HG03025 (cell line): ENCODE data around the gene TMEM240.
"Not testable (repeated sequence)": the region's sequence is repeated elsewhere in the genome, so short reads cannot be mapped to it uniquely, and the experiment has no call there.

Experiments used
- ATAC-seq: cut with Tn5 transposase; IDR thresholded peaks from one replicate; pipeline ENCODE4 v1.9.1; 2021; ENCODE audit warnings: mild to moderate bottlenecking, moderate library complexity; ENCODE audit not compliant: unreplicated experiment, low FRiP score

TMEM240 gene

GRCh38 chr1:1541956-1542765 is 1.7 kb upstream of the TMEM240 start:
- ATAC-seq: no peak

GRCh38 chr1:1540818-1541628 is 599 bp upstream of the TMEM240 start:
- no peak for ATAC-seq

GRCh38 chr1:1539310-1540089 is 924 bp downstream of the TMEM240 start:
- ATAC-seq: no peak

GRCh38 chr1:1538989-1539309 is 1.5 kb downstream of the TMEM240 start:
- ATAC-seq: no peak

DNA sequence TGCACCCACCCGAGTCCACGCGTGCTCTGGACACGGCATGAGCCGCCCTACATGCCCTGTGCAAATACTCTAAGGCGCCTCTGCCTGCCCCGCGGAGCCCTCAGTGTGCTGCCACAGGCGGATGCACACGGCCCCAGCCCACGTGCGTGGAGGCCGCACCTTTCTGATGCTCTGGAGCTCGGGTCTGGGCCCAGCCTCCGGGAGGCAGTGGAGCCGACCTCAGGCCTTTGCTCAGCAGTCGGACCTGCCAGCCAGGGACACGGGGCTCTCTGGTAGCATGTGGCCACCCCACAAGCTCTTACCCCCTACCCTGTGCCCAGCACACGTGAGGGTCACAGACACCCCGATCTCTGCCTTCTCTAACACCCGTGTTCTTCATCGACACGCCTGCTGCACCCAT is 2.1 kb downstream of the TMEM240 start:
- ATAC-seq: no peak

DNA sequence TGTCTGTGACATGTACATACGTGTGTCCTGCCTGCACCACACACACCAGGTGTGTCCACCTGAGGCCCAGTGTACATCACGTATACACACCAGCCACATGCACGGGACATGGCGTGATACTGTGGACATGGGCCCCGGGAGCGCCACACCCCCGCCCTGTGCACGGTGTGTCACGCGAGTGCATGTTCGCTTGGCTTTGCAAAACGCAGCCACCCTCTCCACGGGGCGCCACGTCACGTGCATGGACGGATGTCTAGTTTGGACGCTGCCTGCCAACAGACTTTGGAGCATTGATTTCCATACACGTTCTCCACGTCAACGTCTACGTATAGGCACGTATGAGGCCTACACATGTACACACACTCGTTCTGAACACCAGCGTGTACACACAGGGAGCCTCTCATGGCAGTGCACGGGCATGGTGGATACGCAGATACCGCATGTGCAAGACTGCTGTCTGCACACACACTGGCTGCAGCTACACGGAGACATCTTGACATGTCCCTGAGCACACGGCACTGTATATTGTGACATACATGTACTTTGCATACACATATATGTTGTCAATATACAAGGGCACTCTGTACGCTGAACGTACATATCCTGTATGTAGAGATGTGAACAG is 2.7 kb downstream of the TMEM240 start:
- no peak for ATAC-seq

DNA sequence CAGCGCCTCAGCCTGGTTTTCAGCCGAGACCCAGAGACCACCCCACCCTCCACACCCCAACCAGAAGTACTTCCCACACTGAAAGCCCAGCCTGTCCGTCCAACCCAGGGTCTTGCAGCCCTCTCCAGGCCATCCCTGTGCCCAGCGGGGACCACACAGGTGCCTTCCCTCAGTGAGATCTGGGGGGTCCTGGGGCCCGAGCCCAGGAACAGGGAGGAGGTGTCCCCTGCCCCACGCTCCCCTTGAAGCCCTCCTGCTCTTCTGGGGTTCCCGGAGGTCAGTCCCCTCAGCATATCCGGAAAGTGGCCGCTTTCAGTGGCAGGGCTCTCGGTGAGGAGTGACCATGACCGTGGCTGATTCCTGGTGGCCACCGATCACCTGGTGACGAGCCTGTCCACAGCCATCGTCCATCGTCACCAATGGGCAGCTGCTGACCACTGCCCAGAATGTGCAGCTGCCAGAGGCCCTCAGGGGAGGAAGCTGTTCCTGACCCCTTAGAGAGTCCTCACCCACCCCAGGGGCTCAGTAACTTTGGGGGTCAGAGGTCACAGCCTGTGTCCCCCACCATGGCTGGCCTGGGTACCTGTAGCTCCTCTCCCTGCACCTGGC is 3.4 kb downstream of the TMEM240 start:
- ATAC-seq: no peak

- no peak for ATAC-seq
These were observed 4.1 kb downstream of the TMEM240 start for GRCh38 chr1:1536019-1536937.

GRCh38 chr1:1535201-1536018 is 5.0 kb downstream of the TMEM240 start:
- ATAC-seq: no peak

DNA sequence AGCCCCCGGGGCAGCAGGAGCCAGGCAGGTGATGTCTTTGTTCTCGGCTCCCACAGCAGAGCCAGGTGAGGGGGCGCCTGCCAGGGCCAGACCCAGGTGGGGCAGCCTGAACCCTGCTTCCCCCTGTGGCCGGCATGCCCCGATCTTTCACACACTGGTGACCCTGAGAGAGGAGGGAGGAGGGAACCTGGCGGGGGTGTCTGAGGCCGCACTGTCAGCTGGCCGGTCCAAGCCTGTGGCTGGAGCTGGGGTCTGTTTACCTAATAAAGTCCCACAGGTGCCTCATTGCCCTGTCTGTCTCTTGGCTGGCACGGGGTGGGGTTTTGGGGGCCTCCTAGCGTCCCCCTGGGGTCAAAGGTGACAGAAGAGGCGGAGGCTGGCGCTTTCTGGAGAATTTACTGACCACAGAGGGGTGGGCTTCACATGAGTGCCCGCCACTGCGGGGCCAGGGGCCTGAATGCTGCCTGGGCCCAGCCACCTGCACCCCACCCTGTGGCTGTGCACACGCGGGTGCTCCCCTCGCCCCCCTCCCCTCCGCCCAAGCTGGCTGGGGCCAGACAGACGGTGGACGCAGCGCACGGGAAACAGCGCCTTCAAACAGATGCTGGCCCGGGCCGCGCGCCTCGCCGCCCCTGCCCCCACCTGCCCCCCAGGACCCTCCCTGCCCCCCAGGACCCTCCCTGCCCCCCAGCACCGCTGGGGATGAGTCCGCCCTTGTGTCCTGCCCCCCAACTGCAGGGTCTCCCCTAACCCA is 5.8 kb downstream of the TMEM240 start:
- ATAC-seq: no peak

- not testable (repeated sequence) for ATAC-seq
These were observed 6.5 kb downstream of the TMEM240 start for GRCh38 chr1:1533894-1534291.

- ATAC-seq: not testable (repeated sequence)
These were observed 7.1 kb downstream of the TMEM240 start for GRCh38 chr1:1533176-1533893.

DNA sequence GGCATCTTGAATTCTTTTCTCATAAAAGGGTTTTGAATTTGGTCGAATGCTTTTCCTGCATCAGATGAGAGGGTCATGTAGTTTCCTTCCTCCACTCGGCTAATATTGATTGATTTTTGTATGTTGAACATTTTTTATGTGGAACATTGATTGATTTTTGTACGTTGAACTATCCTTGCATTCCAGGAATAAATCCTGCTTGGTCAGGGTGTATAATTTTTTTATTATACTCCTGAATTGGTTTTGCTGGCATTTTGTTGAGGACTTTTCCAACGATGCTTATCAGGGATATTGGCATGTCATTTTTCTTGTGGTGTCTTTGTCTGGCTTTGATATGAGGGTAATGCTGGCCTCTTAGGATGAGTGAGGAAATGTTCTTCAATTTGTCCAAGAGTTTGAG is 8.5 kb downstream of the TMEM240 start:
- no peak for ATAC-seq

- no peak for ATAC-seq
These were observed 10.5 kb downstream of the TMEM240 start for GRCh38 chr1:1529936-1530335.

DNA sequence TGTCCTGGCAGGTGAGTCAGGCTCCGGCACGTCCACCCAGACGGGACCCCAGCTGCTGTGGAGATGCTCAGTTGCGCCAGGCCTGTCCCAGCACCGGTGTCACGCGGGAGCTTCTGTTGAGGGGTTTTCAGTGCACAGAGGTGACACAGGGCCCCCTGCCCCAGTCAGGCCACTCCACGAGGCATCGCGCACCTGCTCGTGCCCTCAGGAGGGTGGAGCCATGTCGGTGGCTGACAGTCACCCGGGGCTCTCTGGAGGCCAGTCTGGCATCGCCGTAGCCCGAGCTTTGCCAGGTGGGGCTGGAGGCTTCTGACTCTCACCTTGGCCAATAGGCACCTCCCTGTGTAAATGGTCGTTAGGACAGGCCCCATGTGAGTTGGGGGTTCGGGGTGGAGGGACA is 11.1 kb downstream of the TMEM240 start:
- ATAC-seq: no peak

GRCh38 chr1:1528301-1529267 is 11.8 kb downstream of the TMEM240 start:
- ATAC-seq: no peak
